Smooth muscle cell (in vitro differentiated cells): ENCODE results near the gene PLXNC1. TPM values are rescaled to one million over a fixed set of nuclear protein-coding genes. Genes with fewer than 3 reads are reported as not detected.

ENCODE experiments used
- DNase-seq: peaks from one replicate; lab custom pipeline; 2025; ENCODE audit not compliant: unreplicated experiment; lab: John Stamatoyannopoulos, UW
- H2AFZ ChIP-seq: fragments of 200-600 bp; sonication (generic); 2 replicates; pipeline ENCODE4 v1.6.0; 2016; ENCODE audit warnings: antibody characterized with exemption, low read depth, mild to moderate bottlenecking
- H3F3A ChIP-seq: fragments of 200-600 bp; sonication (generic); 2 replicates; pipeline ENCODE4 v1.6.0; 2017; ENCODE audit warnings: antibody characterized with exemption, low read depth
- H3K27ac ChIP-seq: fragments of 200-600 bp; sonication (generic); 2 replicates; pipeline ENCODE4 v1.5.1; 2016; ENCODE audit warnings: low read depth, mild to moderate bottlenecking
- H3K27me3 ChIP-seq: fragments of 200-600 bp; sonication (generic); 2 replicates; pipeline ENCODE4 v1.6.1; 2016; ENCODE audit warnings: low read depth, mild to moderate bottlenecking
- H3K36me3 ChIP-seq: fragments of 200-600 bp; sonication (generic); 2 replicates; pipeline ENCODE4 v1.5.1; 2016; ENCODE audit warnings: low read depth
- H3K4me1 ChIP-seq: fragments of 200-600 bp; sonication (generic); 2 replicates; pipeline ENCODE4 v1.5.1; 2016; ENCODE audit warnings: low read depth
- H3K4me2 ChIP-seq: fragments of 200-600 bp; sonication (generic); 2 replicates; pipeline ENCODE4 v1.6.0; 2016; ENCODE audit warnings: mild to moderate bottlenecking
- H3K4me3 ChIP-seq: fragments of 200-600 bp; sonication (generic); 2 replicates; pipeline ENCODE4 v1.5.1; 2016; ENCODE audit warnings: mild to moderate bottlenecking
- H3K79me2 ChIP-seq: fragments of 200-600 bp; sonication (generic); 2 replicates; pipeline ENCODE4 v1.6.0; 2016; ENCODE audit warnings: low read depth, mild to moderate bottlenecking
- H3K9ac ChIP-seq: fragments of 200-600 bp; sonication (generic); 2 replicates; pipeline ENCODE4 v1.6.0; 2016; ENCODE audit warnings: low read depth
- H3K9me3 ChIP-seq: fragments of 200-600 bp; sonication (generic); replicated peaks from 2 replicates; pipeline ENCODE4 v1.5.1; 2016; ENCODE audit warnings: low read depth
- H4K20me1 ChIP-seq: fragments of 200-600 bp; sonication (generic); 2 replicates; pipeline ENCODE4 v1.6.0; 2016; ENCODE audit warnings: low read depth
- WGBS: methylation state at CpG from one replicate; pipeline ENCODE4 v1.1.7; 2016; ENCODE audit warnings: low lambda C conversion rate; 5-methylcytosine and 5-hydroxymethylcytosine counted together
- polyA plus RNA-seq: library from polyadenylated mRNA; unstranded; fragments of >200 nt; fragmentation: Nextera tagmentation; extraction: Ambion mirVana; gene quantifications from 2 replicates; pipeline ENCODE4 v1.2.1, GENCODE V29; 2016
- total RNA-seq: library from RNA; depleted of rRNA; stranded (reverse); fragments of >200 nt; gene quantifications from 2 replicates; pipeline ENCODE4 v1.2.3, GENCODE V29; 2014
- TF ChIP-seq, protein P1 (sequence below): fragments of 200-600 bp; sonication (generic); IDR thresholded peaks from 2 replicates; pipeline ENCODE4 v1.5.1; 2017; ENCODE audit warnings: borderline replicate concordance, mild to moderate bottlenecking, antibody characterized with exemption; ENCODE audit not compliant: insufficient read depth, poor library complexity, severe bottlenecking

The PLXNC1 gene
- total and polyA plus RNA-seq, 2 experiments from 2014 or later: 0.49 to 0.66 TPM

DNA sequence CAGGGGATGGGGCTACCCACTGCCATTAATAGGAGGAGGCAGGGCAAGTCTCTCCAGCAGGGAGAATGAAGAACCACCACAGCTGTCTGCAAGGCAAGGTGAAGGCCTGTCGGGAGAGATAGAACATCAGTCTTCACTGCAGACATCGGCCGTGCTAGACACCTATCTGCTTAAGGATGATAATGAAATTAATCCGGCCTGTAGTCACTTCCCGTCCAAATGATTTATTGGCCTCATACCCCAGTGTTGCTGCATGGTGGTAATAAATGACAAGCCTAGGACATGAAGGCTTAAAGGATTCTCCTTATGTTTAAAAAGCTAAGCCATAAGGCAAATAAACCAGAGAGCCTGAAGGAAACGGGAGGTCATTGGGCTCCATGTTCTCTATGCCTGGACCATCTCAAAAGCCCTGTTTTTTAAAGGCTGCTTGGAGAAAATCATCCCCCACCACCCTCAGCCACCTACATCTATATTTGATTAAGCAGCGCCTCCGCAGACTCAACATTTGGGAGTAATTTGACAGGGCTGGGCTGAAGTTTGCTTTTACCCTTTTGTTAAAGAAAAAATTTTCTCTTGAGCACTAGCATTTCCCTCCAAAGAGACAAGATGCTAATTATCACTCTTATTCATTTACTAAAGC, 137.7 kb downstream of the PLXNC1 start:
- peaks cover 27% of the 10 kb centered on the region for H3K4me1 ChIP-seq
- no peak overlapping the region for H3K4me2 ChIP-seq
- no peak overlapping the region for H3K4me3 ChIP-seq
- TF ChIP-seq, protein P1, sequence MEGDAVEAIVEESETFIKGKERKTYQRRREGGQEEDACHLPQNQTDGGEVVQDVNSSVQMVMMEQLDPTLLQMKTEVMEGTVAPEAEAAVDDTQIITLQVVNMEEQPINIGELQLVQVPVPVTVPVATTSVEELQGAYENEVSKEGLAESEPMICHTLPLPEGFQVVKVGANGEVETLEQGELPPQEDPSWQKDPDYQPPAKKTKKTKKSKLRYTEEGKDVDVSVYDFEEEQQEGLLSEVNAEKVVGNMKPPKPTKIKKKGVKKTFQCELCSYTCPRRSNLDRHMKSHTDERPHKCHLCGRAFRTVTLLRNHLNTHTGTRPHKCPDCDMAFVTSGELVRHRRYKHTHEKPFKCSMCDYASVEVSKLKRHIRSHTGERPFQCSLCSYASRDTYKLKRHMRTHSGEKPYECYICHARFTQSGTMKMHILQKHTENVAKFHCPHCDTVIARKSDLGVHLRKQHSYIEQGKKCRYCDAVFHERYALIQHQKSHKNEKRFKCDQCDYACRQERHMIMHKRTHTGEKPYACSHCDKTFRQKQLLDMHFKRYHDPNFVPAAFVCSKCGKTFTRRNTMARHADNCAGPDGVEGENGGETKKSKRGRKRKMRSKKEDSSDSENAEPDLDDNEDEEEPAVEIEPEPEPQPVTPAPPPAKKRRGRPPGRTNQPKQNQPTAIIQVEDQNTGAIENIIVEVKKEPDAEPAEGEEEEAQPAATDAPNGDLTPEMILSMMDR: no peak
- no peak for DNase-seq
- H3F3A ChIP-seq: peaks cover 8% of the 10 kb centered on the region
- H3K9ac ChIP-seq: no peak overlapping the region
- 28% methylated on average over 8 of the region's 8 CpGs for WGBS
- no peak overlapping the region for H2AFZ ChIP-seq
- peaks cover 59% of the 10 kb centered on the region for H3K27me3 ChIP-seq
- H3K27ac ChIP-seq: no peak overlapping the region
- H3K79me2 ChIP-seq: no peaks in the 10 kb centered on the region
- H3K36me3 ChIP-seq: no peaks in the 10 kb centered on the region
- H4K20me1 ChIP-seq: no peaks in the 10 kb centered on the region
- no peaks in the 10 kb centered on the region for H3K9me3 ChIP-seq

GRCh38 chr12:94286583-94287244, 138.3 kb downstream of the PLXNC1 start:
- Histone ChIP-seq H3K36me3 (no peaks in the 10 kb centered on the region), H3K27ac (no peak overlapping the region), H3K79me2 (no peaks in the 10 kb centered on the region), H3K27me3 (peaks cover 52% of the 10 kb centered on the region), H4K20me1 (no peaks in the 10 kb centered on the region), H3K4me3 (no peak overlapping the region), H3K4me2 (no peak overlapping the region), H3F3A (peaks cover 8% of the 10 kb centered on the region), H3K4me1 (peaks cover 27% of the 10 kb centered on the region), H3K9me3 (no peaks in the 10 kb centered on the region), H2AFZ (no peak overlapping the region), H3K9ac (no peak overlapping the region)
- 52% methylated on average over 4 of the region's 4 CpGs for WGBS
- TF ChIP-seq, protein P1: no peak
- DNase-seq: no peak

DNA sequence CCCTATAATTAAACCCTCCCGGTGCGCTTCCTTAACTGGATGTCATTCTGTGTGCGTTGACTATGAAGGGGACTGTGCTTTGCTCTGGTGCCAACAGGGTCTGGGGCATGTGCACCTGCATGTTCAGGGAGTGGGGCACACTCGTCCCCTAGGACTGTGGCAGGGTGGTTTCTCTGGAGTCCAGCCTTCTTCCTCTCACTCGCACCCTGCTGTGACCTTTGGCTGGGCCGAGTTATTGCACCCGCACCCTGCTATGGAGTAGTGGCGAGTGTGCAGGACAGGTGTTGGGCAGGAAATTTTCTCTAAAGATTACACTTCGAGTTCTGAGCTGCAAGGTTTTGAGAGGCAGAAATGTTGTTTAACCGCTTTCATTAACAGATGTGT, 138.9 kb downstream of the PLXNC1 start:
- no peak overlapping the region for H3K9ac ChIP-seq
- H3F3A ChIP-seq: peaks cover 8% of the 10 kb centered on the region
- no peak for DNase-seq
- TF ChIP-seq, protein P1: no peak
- H3K4me1 ChIP-seq: peaks cover 27% of the 10 kb centered on the region
- WGBS: 74% methylated on average over 10 of the region's 10 CpGs
- H3K27ac ChIP-seq: no peak overlapping the region
- no peak overlapping the region for H3K4me2 ChIP-seq
- no peaks in the 10 kb centered on the region for H3K9me3 ChIP-seq
- H4K20me1 ChIP-seq: no peaks in the 10 kb centered on the region
- H2AFZ ChIP-seq: no peak overlapping the region
- no peaks in the 10 kb centered on the region for H3K79me2 ChIP-seq
- H3K36me3 ChIP-seq: no peaks in the 10 kb centered on the region
- no peak overlapping the region for H3K4me3 ChIP-seq
- H3K27me3 ChIP-seq: peaks cover 47% of the 10 kb centered on the region
